ENCODE measurements around the gene MYL6.
A peak's percentile ranks its signal among the peaks of the same experiment; 100 is the strongest.
"Not testable (repeated sequence)": the region's sequence is repeated elsewhere in the genome, so short reads cannot be mapped to it uniquely, and the experiment has no call there.

MYL6 gene

GRCh38 chr12:56193025-56193578 lies 34.9 kb downstream of the MYL6 start:
- DNase-seq: peak; percentile 86

GRCh38 chr12:56196818-56197550 lies 38.8 kb downstream of the MYL6 start:
- DNase-seq: not testable (repeated sequence)

GRCh38 chr12:56197921-56198635 lies 39.9 kb downstream of the MYL6 start:
- DNase-seq: no peak

GRCh38 chr12:56198836-56199235 lies 40.7 kb downstream of the MYL6 start:
- DNase-seq: no peak

GRCh38 chr12:56202366-56202765 lies 44.2 kb downstream of the MYL6 start:
- DNase-seq: no peak

- DNase-seq: no peak
Measured at GRCh38 chr12:56202838-56203237, 44.7 kb downstream of the MYL6 start.

- DNase-seq: no peak
Measured at GRCh38 chr12:56204275-56204674, 46.1 kb downstream of the MYL6 start.

- no peak for DNase-seq
Measured at GRCh38 chr12:56205445-56205844, 47.3 kb downstream of the MYL6 start.

- peak; percentile 54 for DNase-seq
Measured at GRCh38 chr12:56206452-56207166, 48.5 kb downstream of the MYL6 start.

- no peak for DNase-seq
Measured at GRCh38 chr12:56208006-56208405, 49.8 kb downstream of the MYL6 start.
